Neutrophil (primary cell): ENCODE measurements around the gene EHBP1.

Experiments
- H3K27ac ChIP-seq: fragments of 200-600 bp; sonication (generic); 2 replicates; pipeline ENCODE4 v1.5.1; 2016; ENCODE audit warnings: mild to moderate bottlenecking, moderate library complexity
- H3K27me3 ChIP-seq: fragments of 200-600 bp; sonication (generic); 2 replicates; pipeline ENCODE4 v1.6.0; 2016; ENCODE audit warnings: mild to moderate bottlenecking
- H3K36me3 ChIP-seq: fragments of 200-600 bp; sonication (generic); 2 replicates; pipeline ENCODE4 v1.5.1; 2017
- H3K4me1 ChIP-seq, 2 experiments: fragments of 200-600 bp in 1 of 2; sonication (generic) in 1 of 2; 1 replicate in 1 of 2; 2 replicates in 1 of 2; pipeline versions ENCODE4 v1.5.1 to v1.6.1; 2013 to 2016; ENCODE audit warnings: low read depth in 1 of 2, low read length in 1 of 2, mild to moderate bottlenecking in 1 of 2, moderate library complexity in 1 of 2; ENCODE audit not compliant: control insufficient read depth in 1 of 2, insufficient read depth in 1 of 2
- H3K4me3 ChIP-seq, 2 experiments: fragments of 200-600 bp in 1 of 2; sonication (generic) in 1 of 2; 1 replicate in 1 of 2; 2 replicates in 1 of 2; pipeline ENCODE4 v1.5.1; 2013 to 2016; ENCODE audit warnings: low read depth in 1 of 2, low read length in 1 of 2, mild to moderate bottlenecking in 1 of 2, moderate library complexity in 1 of 2
- H3K9me3 ChIP-seq: fragments of 200-600 bp; sonication (generic); 2 replicates; pipeline ENCODE4 v1.5.1; 2016
- TF ChIP-seq, protein P1 (sequence below): fragments of 200-600 bp; sonication (generic); IDR thresholded peaks from 2 replicates; pipeline ENCODE4 v1.5.1; 2016; ENCODE audit warnings: antibody characterized with exemption

The EHBP1 gene

GRCh38 chr2:62705007-62705829 is at the start of gene EHBP1:
Gene EHBP1 (plus strand): TSS chr2:62705713. CDS start chr2:62707192, 1,479 bp downstream.
- Histone ChIP-seq H3K27me3 (no peaks in the 10 kb centered on the region), H3K4me3 (peak within 1 kb of the TSS; percentile 60 to 85), H3K4me1 (peaks cover 14 to 15% of the 10 kb centered on the region in 2 experiments), H3K27ac (peak within 1 kb of the TSS; percentile 72), H3K36me3 (no peaks in the 10 kb centered on the region), H3K9me3 (no peaks in the 10 kb centered on the region)
- TF ChIP-seq, protein P1, sequence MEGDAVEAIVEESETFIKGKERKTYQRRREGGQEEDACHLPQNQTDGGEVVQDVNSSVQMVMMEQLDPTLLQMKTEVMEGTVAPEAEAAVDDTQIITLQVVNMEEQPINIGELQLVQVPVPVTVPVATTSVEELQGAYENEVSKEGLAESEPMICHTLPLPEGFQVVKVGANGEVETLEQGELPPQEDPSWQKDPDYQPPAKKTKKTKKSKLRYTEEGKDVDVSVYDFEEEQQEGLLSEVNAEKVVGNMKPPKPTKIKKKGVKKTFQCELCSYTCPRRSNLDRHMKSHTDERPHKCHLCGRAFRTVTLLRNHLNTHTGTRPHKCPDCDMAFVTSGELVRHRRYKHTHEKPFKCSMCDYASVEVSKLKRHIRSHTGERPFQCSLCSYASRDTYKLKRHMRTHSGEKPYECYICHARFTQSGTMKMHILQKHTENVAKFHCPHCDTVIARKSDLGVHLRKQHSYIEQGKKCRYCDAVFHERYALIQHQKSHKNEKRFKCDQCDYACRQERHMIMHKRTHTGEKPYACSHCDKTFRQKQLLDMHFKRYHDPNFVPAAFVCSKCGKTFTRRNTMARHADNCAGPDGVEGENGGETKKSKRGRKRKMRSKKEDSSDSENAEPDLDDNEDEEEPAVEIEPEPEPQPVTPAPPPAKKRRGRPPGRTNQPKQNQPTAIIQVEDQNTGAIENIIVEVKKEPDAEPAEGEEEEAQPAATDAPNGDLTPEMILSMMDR: peak; percentile 32

DNA sequence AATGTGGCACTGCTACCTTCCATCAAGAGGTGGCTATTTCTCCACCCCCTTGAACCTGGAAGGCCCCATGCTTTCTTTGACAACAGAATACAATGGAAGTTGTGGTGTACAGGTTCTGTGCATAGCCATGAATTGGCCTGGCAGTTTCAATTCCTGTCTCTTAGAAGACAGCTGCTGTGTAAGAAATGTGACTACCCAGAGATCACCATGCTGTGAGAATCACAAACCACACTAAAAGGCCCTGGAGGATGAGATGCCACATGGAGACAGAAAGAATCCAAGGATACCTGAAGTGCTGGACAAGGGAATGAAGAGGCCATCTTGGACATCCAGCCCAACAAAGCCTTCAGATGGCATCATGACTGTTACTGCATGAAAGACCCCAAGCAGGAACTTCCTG is 47.7 kb upstream of the EHBP1 start:
- no peak overlapping the region for H3K4me3 ChIP-seq
- TF ChIP-seq, protein P1: no peak
- no peak overlapping the region for H3K27ac ChIP-seq
- H3K4me1 ChIP-seq: peaks cover 15 to 18% of the 10 kb centered on the region in 2 experiments
- H3K36me3 ChIP-seq: no peaks in the 10 kb centered on the region
- no peaks in the 10 kb centered on the region for H3K27me3 ChIP-seq
- H3K9me3 ChIP-seq: no peaks in the 10 kb centered on the region

DNA sequence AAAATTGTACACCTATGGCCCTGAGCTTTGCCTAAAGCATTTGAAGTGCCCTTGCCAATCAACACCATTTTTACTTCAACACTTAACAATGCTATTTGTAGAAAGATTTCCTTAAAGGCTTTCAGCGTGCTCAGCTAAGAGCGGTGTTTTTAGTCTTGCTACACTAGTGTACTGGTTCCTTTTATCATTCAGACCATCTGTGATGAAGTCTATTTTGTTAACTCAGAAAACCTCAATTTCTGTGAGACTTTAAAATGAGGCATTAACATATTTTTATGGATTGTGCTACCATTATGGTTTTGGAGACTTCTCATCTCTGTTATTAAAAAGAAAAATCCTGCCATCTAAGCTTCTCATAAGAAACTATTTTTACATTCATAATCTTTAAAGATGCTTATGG is 46.6 kb upstream of the EHBP1 start:
- Histone ChIP-seq H3K27me3 (no peaks in the 10 kb centered on the region), H3K9me3 (no peaks in the 10 kb centered on the region), H3K4me3 (no peak overlapping the region), H3K27ac (no peak overlapping the region), H3K4me1 (peaks cover 15 to 18% of the 10 kb centered on the region in 2 experiments), H3K36me3 (no peaks in the 10 kb centered on the region)
- TF ChIP-seq, protein P1: no peak

- Histone ChIP-seq H3K36me3 (no peaks in the 10 kb centered on the region), H3K9me3 (no peaks in the 10 kb centered on the region), H3K27ac (peak overlapping the region; percentile 42), H3K4me3 (peak overlapping the region in 1 of 2 experiments; percentile 24), H3K4me1 (peaks cover 25 to 26% of the 10 kb centered on the region in 2 experiments), H3K27me3 (no peaks in the 10 kb centered on the region)
- TF ChIP-seq, protein P1: no peak
These were observed 45.4 kb upstream of the EHBP1 start for GRCh38 chr2:62660087-62660486.

DNA sequence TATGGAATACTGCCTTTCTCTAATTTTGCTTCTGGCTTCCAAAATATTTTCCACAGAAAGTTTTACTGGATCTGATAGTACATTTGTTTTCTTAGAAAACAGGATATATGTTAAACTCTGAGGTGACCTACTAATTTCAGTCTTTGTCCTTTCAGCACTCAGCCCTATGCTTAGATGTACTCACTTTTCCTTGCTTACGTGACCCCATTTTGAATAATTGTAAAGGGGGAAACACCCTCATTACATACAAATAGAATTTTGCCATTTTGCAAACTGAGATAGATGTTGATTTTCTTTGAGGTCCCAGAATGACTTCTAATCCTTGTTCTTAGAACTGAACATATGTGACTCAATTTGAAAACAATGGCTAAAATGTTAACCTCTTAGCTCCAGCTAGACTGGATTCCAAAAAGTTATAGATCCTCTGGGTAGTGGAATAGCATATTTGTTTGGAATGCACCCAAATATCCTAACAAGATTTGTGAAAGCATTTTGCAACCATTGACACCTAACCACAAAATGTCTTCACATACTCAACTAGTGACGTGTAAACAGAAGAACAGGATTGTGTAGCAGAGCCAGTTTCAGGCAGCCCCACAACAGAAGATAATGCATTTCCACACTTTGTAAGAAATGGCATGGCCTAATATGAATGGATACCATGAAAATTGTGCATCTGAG is 44.8 kb upstream of the EHBP1 start:
- Histone ChIP-seq H3K4me3 (peak overlapping the region in 1 of 2 experiments; percentile 24), H3K27me3 (no peaks in the 10 kb centered on the region), H3K36me3 (no peaks in the 10 kb centered on the region), H3K27ac (peak overlapping the region; percentile 42), H3K4me1 (peaks cover 31 to 32% of the 10 kb centered on the region in 2 experiments), H3K9me3 (no peaks in the 10 kb centered on the region)
- TF ChIP-seq, protein P1: no peak
